GM18951 (cell line): Measurements from ENCODE around the gene CDYL.

Experiments used
- POLR2A ChIP-seq: IDR thresholded peaks from 4 replicates; pipeline ENCODE4 v1.6.1; 2011; ENCODE audit warnings: mild to moderate bottlenecking; ENCODE audit not compliant: insufficient read length, insufficient read depth; ENCODE audit errors: extremely low read depth
- in situ Hi-C: fragments of 300-500 bp; cut with MboI; formaldehyde crosslinking; loops from one replicate; pipeline ENCODE4 v1.12.0; 2022; ENCODE audit warnings: low sequenced_read_pairs, mixed read lengths, inconsistent platforms; ENCODE audit not compliant: unreplicated experiment

Gene CDYL

GRCh38 chr6:4902363-4902762, 126.2 kb downstream of the CDYL start:
- in situ Hi-C loops = no loop called here
- TF ChIP-seq POLR2A = no peak

- in situ Hi-C loops = no loop called here
- no peak for TF ChIP-seq POLR2A
These were observed 126.9 kb downstream of the CDYL start for GRCh38 chr6:4903121-4903520.

- in situ Hi-C loops = no loop called here
- TF ChIP-seq POLR2A = no peak
These were observed 127.7 kb downstream of the CDYL start for GRCh38 chr6:4903751-4904370.

DNA sequence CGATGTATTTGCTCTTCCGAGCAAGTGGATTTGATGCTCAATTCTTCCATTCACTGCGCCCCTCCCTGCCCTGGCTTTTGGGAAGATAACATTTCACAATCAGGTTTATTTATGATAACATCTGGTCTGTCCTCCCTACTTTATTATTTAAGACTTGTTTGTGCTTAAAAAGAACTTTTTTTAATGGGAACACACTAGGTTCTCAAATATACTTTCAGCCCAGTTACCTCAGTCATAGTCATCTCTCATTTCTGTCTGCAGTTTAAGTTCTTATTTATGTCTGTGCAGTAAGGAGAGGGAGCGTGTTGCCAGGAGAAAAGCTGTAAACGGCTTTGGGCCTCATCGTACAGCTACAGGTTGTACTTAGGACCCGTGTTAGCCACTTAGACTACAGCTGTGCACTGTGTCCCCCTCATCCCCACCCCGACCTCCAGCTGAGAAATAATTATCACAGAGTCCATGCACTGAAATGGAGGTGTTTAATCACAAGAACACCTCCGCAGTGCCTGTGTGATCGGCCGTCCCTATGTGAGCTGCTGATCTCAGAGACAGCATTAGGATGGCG, 128.3 kb downstream of the CDYL start:
- no peak for TF ChIP-seq POLR2A

GRCh38 chr6:4905826-4906225, 129.6 kb downstream of the CDYL start:
- in situ Hi-C loops = no loop called here
- no peak for TF ChIP-seq POLR2A

More for the DNA sequence above, 128.3 kb downstream of the CDYL start:
- in situ Hi-C loops = no loop called here

- no peak for TF ChIP-seq POLR2A
- in situ Hi-C loops = no loop called here
These were observed 130.4 kb downstream of the CDYL start for GRCh38 chr6:4906293-4907276.

DNA sequence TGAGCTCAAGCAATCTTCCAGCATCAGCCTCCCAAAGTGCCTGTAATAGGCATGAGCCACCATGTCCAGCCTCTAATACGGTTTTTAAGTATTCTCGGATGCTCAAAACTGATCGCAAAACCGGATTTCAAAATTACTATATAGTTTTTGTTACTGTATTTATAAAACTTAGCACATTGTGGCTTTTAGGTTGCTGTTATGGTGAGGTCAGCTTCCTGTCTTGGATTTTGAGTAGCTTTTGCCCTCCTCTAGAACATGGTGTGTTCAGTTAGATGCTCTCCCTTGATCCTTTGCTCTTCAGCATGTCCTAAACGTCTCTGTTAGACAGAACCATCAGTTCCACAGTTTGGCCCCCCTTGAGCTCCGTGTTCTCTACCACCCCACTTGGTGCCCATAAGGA, 131.4 kb downstream of the CDYL start:
- no peak for TF ChIP-seq POLR2A

DNA sequence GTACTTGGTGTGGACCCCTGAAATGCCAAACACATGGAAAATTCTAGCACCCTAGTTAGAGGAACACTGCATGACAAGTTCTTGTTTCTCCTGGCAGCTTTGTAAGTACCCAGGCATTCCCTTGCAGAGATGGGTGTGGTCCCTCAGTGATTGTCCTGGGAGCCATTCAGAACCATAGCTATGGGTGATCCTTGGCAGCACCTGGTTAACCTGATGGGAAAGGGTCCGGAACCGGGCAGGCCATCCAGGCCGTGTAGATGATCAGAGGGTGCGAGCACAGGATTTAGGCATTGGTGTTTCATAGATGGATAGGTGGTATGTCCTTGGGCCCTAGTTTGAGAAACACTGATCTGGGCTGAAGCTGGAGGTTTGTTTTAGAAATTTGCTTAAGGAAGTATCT, 131.9 kb downstream of the CDYL start:
- in situ Hi-C loops = no loop called here
- TF ChIP-seq POLR2A = no peak

More for the DNA sequence above, 131.4 kb downstream of the CDYL start:
- in situ Hi-C loops = no loop called here

GRCh38 chr6:4909063-4909706, 133.0 kb downstream of the CDYL start:
- no peak for TF ChIP-seq POLR2A
- in situ Hi-C loops = no loop called here

GRCh38 chr6:4910037-4910760, 134.0 kb downstream of the CDYL start:
- in situ Hi-C loops = no loop called here
- TF ChIP-seq POLR2A = no peak

DNA sequence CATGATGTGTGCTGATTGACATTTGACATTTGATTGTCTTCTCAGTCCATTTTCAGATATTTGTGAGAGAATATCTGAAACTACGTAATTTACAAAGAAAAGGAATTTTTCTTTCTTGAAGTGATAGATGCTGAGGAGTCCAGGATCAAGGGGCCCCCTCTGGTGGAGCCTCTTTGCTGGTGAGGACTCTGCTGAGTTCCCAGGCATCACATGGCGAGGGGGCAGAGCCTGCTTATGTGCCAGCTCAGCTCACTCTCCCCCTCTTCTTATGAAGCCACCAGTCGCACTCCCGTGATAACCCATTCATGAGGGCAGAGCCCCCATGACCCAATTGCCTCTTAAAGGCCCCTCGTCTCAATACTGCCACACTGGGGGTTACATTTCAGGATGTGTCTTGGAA, 136.4 kb downstream of the CDYL start:
- in situ Hi-C loops = no loop called here
- TF ChIP-seq POLR2A = no peak

DNA sequence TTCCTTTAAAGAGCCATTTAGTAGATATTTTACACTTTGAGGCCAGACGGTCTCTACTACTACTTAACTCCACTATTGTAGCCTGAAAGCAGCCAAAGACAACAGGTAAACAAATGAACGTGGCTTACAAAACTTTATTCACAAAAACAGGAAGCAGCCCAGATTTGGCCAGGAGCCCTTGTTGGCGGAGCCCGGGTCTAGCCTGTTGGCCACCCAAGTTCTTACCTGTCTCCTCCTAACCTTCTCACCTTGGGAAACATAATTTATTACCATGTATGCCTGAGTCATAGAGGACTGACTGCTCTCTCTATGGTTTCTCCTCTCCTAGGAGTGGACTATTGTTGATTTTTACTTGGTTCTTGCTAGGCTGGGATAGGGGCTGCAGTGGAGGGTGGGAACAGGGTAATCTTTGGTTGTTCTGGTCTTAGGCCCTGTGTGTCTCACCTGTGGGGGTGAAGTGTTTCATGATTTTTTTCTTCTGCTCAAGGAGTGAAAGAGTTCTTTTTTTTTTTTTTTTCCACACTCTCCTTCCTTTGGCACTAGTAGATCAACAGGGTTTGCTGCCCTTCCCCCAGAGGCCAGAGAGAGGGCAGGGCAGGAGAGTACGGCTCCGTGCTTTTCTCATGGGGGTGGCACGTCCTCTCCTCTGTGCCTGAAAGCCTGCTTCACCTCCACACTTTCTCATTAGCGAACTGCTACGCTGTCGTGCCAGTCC, 137.7 kb downstream of the CDYL start:
- in situ Hi-C loops = no loop called here

More for the DNA sequence above, 137.7 kb downstream of the CDYL start:
- no peak for TF ChIP-seq POLR2A
